A673 (cell line): ENCODE data around the gene TFPI. TPM values are rescaled to one million over a fixed set of nuclear protein-coding genes. Genes with fewer than 3 reads are reported as not detected.

Experiments
- BruUV-seq: library from RNA; stranded (reverse); fragments of 400-500 nt; replicated peaks from 2 replicates; lab custom pipeline; 2021; lab: Mats Ljungman, UMichigan
- CTCF ChIA-PET: fragments of 300-600 bp; sonication (Branson Sonifier 250); formaldehyde crosslinking; loops from one replicate; lab custom pipeline; 2022; ENCODE audit warnings: antibody characterized with exemption; lab: Charles Lee
- POLR2A ChIA-PET: fragments of 300-600 bp; sonication (Branson Sonifier 250); formaldehyde crosslinking; loops from one replicate; lab custom pipeline; 2022; ENCODE audit warnings: antibody characterized with exemption; ENCODE audit not compliant: low non-redundant PET; lab: Charles Lee
- DNase-seq: peaks from one replicate; pipeline ENCODE4 v3.0.0-alpha.2; 2015; ENCODE audit warnings: low spot score
- H3K27ac ChIP-seq: fragments of 200-600 bp; sonication (generic); 2 replicates; pipeline ENCODE4 v1.5.1; 2016; ENCODE audit warnings: mixed run types, low read depth, mild to moderate bottlenecking, mixed read lengths, antibody characterized with exemption, low read length; ENCODE audit not compliant: poor library complexity, severe bottlenecking
- H3K27me3 ChIP-seq: fragments of 200-600 bp; sonication (generic); replicated peaks from 2 replicates; pipeline ENCODE4 v1.6.1; 2017; ENCODE audit warnings: mixed run types, low read depth, mild to moderate bottlenecking, mixed read lengths, antibody characterized with exemption, low read length; ENCODE audit not compliant: insufficient read depth, poor library complexity
- H3K36me3 ChIP-seq: fragments of 200-600 bp; sonication (generic); 2 replicates; pipeline ENCODE4 v1.6.1; 2016; ENCODE audit warnings: mixed run types, mild to moderate bottlenecking, mixed read lengths, antibody characterized with exemption, low read length; ENCODE audit not compliant: insufficient read depth, poor library complexity, severe bottlenecking
- H3K4me1 ChIP-seq: fragments of 200-600 bp; sonication (generic); 2 replicates; pipeline ENCODE4 v1.6.1; 2017; ENCODE audit warnings: mixed run types, mild to moderate bottlenecking, mixed read lengths, antibody characterized with exemption, low read length; ENCODE audit not compliant: insufficient read depth, poor library complexity, severe bottlenecking
- H3K4me3 ChIP-seq: fragments of 200-600 bp; sonication (generic); 2 replicates; pipeline ENCODE4 v1.5.1; 2016; ENCODE audit warnings: low read depth, mixed run types, mild to moderate bottlenecking, mixed read lengths, low read length; ENCODE audit not compliant: poor library complexity, severe bottlenecking
- H3K9me3 ChIP-seq: fragments of 200-600 bp; sonication (generic); 2 replicates; pipeline ENCODE4 v1.6.1; 2016; ENCODE audit warnings: mixed run types, low read depth, mild to moderate bottlenecking, mixed read lengths, antibody characterized with exemption, low read length; ENCODE audit not compliant: poor library complexity, severe bottlenecking
- EZH2 ChIP-seq: fragments of 200-600 bp; sonication (generic); IDR thresholded peaks from 2 replicates; pipeline ENCODE4 v1.6.1; 2017; ENCODE audit warnings: borderline replicate concordance, low read depth, mild to moderate bottlenecking, mixed read lengths, antibody characterized with exemption, low read length; ENCODE audit not compliant: poor library complexity, severe bottlenecking
- intact Hi-C: fragments of 100-400 bp; cut with micrococcal nuclease; formaldehyde crosslinking; loops from one replicate; pipeline ENCODE4 v1.10.0; 2022; ENCODE audit not compliant: unreplicated experiment
- total RNA-seq: library from RNA; stranded (reverse); gene quantifications from 2 replicates; pipeline ENCODE4 v1.2.3, GENCODE V29; 2021
- TF ChIP-seq, protein P1 (sequence below): fragments of 300-800, 200-600 bp; sonication (generic); conservative IDR thresholded peaks from 2 replicates; pipeline ENCODE4 v1.5.1; 2017; ENCODE audit warnings: low read depth, mild to moderate bottlenecking, antibody characterized with exemption, low read length, moderate library complexity, mixed read lengths

Gene TFPI
- total RNA-seq, 1 experiment from 2014 or later, result 36.3 TPM

DNA sequence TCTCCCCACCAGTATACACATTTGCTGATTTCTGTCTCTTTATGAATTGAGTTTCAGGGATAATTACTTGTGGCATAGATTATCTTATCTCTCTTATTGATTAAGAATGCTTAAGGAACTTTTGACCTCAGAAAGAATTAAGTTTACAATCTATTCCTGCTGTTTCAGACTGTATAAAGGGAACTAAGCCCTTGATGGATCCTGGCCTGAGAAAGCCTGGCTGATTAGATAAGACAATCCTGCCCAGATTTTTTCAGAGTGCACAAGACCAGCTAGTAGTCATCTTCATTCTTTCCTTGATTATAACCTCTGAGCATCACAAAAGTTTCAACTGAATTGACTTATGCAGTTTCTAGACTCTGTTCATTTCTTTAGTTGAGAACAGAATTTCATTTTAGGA is 22.7 kb upstream of the TFPI start:
- H3K9me3 ChIP-seq, result peaks cover 4% of the 10 kb centered on the region
- no peaks in the 10 kb centered on the region for H3K36me3 ChIP-seq
- no peak overlapping the region for H3K4me3 ChIP-seq
- no TSS peak for BruUV-seq
- no peaks in the 10 kb centered on the region for H3K27me3 ChIP-seq
- peaks cover 36% of the 10 kb centered on the region for H3K4me1 ChIP-seq
- CTCF ChIA-PET, result interaction anchor here (0.6 kb wide), 1 partner anchor 724 kb away, joined by 3 read pairs; no protein-coding TSS in a partner anchor
- H3K27ac ChIP-seq, result no peak overlapping the region
- DNase-seq, result no peak
- POLR2A ChIA-PET, result no interaction called here
- TF ChIP-seq, protein P1, sequence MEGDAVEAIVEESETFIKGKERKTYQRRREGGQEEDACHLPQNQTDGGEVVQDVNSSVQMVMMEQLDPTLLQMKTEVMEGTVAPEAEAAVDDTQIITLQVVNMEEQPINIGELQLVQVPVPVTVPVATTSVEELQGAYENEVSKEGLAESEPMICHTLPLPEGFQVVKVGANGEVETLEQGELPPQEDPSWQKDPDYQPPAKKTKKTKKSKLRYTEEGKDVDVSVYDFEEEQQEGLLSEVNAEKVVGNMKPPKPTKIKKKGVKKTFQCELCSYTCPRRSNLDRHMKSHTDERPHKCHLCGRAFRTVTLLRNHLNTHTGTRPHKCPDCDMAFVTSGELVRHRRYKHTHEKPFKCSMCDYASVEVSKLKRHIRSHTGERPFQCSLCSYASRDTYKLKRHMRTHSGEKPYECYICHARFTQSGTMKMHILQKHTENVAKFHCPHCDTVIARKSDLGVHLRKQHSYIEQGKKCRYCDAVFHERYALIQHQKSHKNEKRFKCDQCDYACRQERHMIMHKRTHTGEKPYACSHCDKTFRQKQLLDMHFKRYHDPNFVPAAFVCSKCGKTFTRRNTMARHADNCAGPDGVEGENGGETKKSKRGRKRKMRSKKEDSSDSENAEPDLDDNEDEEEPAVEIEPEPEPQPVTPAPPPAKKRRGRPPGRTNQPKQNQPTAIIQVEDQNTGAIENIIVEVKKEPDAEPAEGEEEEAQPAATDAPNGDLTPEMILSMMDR, result no peak
- TF ChIP-seq EZH2, result no peak
- intact Hi-C loops, result no loop called here

DNA sequence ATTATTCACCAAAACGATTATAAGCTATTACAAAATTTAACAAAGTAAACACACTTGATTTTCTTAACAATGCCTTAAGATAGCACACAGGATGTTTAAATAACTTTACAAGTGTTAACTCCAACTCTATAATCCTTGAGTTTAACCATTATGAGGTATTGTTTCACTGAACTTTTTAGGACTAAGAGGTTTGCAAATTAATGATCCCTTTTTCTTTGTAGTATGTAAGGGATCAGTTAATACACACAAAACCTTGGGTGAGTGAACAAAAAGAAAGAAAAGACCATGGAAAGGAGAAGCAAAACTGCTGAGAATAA is 21.5 kb upstream of the TFPI start:
- ChIA-PET POLR2A (no interaction called here), CTCF (interaction anchor here (1.7 kb wide), 1 partner anchor 76 kb away, joined by 7 read pairs; no protein-coding TSS in a partner anchor)
- H3K4me3 ChIP-seq, result no peak overlapping the region
- no peak for TF ChIP-seq EZH2
- TF ChIP-seq, protein P1, result no peak
- no peak for DNase-seq
- H3K27ac ChIP-seq, result peak overlapping the region; percentile 58
- intact Hi-C loops, result loop anchor here (1.0 kb wide), 1 partner anchor 75 kb away; no protein-coding TSS in a partner anchor
- H3K9me3 ChIP-seq, result peaks cover 4% of the 10 kb centered on the region
- peaks cover 30% of the 10 kb centered on the region for H3K4me1 ChIP-seq
- no peaks in the 10 kb centered on the region for H3K27me3 ChIP-seq
- BruUV-seq, result no TSS peak
- no peaks in the 10 kb centered on the region for H3K36me3 ChIP-seq

GRCh38 chr2:187574969-187575750 is 20.9 kb upstream of the TFPI start:
- CTCF ChIA-PET, result interaction anchor here (1.7 kb wide), 1 partner anchor 75 kb away, joined by 7 read pairs; no protein-coding TSS in a partner anchor
- Histone ChIP-seq H3K4me1 (peaks cover 26% of the 10 kb centered on the region), H3K36me3 (no peaks in the 10 kb centered on the region), H3K27ac (peak overlapping the region; percentile 58), H3K27me3 (no peaks in the 10 kb centered on the region), H3K9me3 (peaks cover 4% of the 10 kb centered on the region), H3K4me3 (peak overlapping the region; percentile 0)
- no peak for DNase-seq
- BruUV-seq, result no TSS peak
- POLR2A ChIA-PET, result no interaction called here
- no peak for TF ChIP-seq EZH2
- TF ChIP-seq, protein P1, result no peak
- intact Hi-C loops, result loop anchor here (1.0 kb wide), 1 partner anchor 75 kb away; no protein-coding TSS in a partner anchor
